ENCODE results near the gene GREM1.

Gene GREM1

DNA sequence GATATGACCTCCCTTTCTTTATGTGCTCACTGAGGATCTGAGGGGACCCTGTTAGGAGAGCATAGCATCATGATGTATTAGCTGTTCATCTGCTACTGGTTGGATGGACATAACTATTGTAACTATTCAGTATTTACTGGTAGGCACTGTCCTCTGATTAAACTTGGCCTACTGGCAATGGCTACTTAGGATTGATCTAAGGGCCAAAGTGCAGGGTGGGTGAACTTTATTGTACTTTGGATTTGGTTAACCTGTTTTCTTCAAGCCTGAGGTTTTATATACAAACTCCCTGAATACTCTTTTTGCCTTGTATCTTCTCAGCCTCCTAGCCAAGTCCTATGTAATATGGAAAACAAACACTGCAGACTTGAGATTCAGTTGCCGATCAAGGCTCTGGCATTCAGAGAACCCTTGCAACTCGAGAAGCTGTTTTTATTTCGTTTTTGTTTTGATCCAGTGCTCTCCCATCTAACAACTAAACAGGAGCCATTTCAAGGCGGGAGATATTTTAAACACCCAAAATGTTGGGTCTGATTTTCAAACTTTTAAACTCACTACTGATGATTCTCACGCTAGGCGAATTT is 14.9 kb downstream of the GREM1 start:
- DNase-seq, result no peak

- DNase-seq, result no peak
Observed at GRCh38 chr15:32733281-32733680, 15.5 kb downstream of the GREM1 start.

DNA sequence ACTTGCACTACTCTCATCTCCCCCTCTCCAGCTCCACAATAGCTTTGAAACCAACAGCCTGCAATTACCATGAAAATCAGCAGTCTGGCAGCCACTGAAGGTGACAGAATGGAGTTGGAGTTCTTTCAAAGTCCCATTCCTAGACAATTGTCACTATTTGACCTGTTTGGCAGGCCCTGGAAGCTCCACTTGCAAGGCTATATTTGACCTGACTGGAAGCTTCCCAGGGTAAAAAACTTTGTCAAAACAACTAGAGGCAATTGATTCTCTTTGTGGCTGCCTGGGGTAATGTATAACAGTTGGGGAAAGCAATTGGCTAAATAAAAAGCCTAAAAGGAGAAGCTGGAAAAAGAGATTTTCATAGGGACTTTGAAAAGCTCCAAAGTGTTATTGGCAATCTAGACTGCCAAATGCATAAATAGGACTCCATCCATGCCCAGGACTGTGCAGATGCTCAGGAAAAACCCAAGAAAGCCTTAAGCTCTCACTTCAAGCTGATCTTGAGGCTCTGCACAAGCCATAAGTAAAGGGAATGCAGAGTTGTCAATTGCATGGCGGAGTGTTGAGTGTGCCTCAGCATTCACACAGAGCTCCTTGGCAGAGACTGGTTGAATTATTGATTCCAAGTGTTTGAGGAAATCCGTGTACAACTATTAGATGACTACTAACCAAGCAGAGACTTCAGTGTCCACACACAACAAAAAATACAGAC is 18.3 kb downstream of the GREM1 start:
- DNase-seq, result no peak

- no peak for DNase-seq
Observed at GRCh38 chr15:32736701-32737061, 18.9 kb downstream of the GREM1 start.

- no peak for DNase-seq
Observed at GRCh38 chr15:32737304-32737703, 19.5 kb downstream of the GREM1 start.

- no peak for DNase-seq
Observed at GRCh38 chr15:32738666-32739065, 20.9 kb downstream of the GREM1 start.

DNA sequence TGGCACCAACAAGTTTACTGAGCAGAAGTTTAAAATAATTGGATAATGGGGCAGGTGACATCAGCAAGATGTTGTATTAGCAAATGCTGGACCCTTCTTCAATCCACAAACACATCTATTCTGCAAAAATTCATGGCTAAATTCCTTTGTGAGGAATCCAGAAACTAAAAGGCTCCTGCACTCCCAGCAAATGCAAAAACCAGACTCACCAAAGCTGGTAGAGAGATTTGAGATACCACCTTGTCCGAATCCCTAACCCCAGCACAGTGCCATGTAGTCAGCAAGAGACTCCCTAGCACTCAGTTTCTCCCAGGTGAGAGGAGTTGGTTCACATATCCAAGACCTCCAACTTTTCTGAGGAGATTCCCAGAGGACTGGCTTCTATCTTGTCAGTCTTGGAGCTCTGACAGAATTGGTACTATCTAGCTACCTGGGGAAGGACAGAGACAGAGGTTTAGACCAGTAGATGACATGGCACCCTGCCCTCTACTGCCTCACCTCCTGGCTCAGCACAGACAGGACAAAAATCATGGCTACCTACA is 21.8 kb downstream of the GREM1 start:
- no peak for DNase-seq

DNA sequence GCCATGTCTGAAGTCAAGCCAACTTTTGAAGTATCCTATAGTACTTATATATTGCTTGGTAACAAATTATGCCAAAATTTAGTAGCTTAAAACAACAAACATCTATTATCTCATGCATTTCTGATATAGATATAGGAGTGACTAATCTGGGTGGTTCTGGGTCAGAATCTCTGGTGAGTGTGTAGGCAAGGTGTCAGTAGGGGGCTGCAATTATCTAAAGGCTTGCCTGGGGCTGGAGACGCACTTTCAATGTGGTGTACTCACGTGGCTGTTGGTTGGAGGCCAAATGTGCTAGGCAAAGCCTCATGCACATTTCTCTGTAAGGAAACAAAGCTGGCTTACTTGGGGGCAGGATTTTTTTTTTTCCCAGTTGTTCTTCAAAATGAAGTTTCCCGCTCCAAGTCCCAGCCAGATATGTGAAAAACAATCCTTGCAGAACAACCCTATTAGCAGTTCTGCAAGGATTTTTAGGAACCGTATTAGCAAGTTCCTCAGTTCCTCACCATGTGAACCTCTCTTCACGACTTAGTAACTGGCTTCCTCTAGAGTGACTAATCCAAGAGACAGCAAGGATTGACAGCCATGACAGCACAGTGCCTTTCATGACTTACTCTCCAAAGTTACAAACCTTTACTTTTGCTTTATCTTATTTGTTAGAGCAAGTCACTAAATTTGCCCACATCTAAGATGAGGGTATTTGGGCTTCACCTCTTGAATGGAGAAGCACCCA is 25.8 kb downstream of the GREM1 start:
- DNase-seq, result no peak

DNA sequence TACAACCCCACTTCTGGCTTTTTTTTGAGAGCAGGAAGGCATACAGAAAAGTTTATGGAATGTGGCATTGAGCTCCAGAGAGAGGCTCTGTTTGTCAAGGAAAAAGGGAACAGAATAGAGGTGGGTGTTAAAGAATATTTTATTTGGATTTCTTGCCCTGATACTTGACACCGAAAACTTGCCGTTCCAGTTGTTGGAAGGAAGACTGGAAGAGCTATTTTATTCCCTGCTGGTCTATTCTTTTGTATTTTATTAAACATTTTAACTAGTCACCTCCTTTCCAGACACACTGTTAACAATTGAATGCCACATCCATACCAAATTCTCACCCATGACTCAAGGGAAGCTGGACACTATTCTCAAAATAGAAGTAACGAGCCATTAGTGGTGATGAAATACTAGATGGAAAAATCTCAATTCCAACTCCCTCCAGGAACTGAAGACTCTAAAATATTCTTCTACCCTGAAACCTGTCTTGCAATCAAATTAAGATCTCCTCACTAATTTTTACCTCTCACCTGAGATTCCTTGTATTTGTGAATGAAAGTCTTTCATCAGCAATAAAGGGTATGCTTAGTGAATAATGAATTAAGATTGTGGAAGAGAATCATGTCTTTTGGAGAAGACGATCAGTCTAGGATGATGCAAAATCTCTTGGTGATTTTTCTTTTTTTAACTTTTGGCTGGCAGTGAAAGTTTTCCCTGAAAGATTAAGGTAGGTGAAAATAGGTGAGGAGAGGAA is 28.5 kb downstream of the GREM1 start:
- DNase-seq, result no peak

- no peak for DNase-seq
Observed at GRCh38 chr15:32747921-32748342, 30.1 kb downstream of the GREM1 start.

DNA sequence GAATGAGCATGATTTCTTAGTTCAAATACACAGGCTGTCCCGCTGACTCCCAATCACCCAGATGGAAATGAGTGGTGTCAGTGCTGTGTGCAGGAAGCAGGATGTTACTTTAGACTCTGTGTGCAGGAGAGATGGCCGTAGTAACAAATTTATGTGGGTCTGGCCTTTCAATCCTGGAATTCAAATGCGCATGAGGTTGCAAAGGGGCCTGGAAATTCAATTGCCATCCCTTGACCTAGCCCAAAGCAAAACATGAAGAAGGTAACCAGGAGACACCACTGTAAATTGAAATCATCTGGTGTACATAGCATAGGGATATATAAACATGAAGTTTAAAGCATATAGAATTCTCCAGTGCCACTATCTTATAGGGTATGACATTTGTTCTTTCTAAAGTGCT is 33.2 kb downstream of the GREM1 start:
- no peak for DNase-seq

DNA sequence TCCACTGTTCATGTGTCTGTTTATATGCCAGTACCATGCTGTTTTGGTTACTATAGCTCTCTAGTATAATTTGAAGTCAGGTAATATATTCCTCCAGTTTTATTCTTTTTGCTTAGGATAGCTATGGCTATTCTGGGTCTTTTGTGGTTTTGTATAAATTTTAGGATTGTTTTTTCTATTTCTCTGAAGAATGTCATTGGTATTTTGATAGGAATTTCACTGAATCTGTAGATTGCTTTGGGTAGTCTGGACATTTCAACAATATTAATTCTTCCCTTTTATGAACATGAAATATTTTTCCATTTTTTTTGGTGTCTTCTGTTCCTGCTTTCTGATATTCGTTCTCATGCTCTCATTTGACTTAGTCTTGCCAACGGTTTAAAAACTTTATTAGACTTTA is 39.6 kb downstream of the GREM1 start:
- no peak for DNase-seq

- DNase-seq, result no peak
Observed at GRCh38 chr15:32763295-32763694, 45.5 kb downstream of the GREM1 start.

GRCh38 chr15:32765236-32765635 is 47.4 kb downstream of the GREM1 start:
- no peak for DNase-seq

- no peak for DNase-seq
Observed at GRCh38 chr15:32766101-32766500, 48.3 kb downstream of the GREM1 start.

- no peak for DNase-seq
Observed at GRCh38 chr15:32767236-32767635, 49.4 kb downstream of the GREM1 start.

GRCh38 chr15:32774022-32774421 is 56.2 kb downstream of the GREM1 start:
- DNase-seq, result no peak

GRCh38 chr15:32775103-32775502 is 57.3 kb downstream of the GREM1 start:
- no peak for DNase-seq

- no peak for DNase-seq
Observed at GRCh38 chr15:32778391-32779176, 60.8 kb downstream of the GREM1 start.

- no peak for DNase-seq
Observed at GRCh38 chr15:32781781-32782180, 64.0 kb downstream of the GREM1 start.

DNA sequence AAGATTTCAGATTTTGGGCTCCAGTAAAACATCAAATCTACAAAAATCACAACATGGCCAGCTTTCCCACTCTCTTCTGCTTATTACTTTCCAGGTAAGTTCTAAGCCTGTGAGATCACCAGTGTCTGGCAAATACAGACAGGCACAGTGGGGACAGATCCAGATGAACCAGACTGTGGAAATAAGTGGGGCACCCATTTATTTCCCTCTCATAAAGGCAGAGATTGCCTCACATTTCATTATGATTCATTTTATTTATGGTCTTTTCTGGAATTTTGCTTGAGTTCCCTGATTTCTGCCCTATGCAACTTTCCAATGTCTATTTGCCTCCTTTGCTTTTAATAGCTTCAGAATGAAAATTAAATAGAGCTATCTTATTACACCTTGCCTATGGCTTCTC is 66.8 kb downstream of the GREM1 start:
- no peak for DNase-seq

DNA sequence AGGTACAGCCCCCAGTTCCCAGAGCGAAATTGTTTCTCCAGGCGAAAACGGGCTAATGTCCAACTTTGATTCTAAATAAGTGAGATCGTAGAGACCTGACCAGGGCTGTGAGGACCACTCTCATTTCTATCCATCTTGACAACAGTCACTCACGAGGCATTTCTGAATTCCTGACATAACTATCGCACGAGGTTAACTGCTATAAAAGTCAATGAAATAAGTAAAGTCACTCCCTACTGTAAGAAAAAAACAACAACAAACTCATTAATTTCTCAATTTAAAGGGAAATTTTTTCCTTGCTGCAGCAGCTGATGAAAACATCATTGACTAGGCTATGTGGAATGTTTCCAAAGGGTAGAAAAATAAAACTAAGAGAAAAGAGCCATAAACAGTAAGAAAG is 69.1 kb downstream of the GREM1 start:
- DNase-seq, result no peak

GRCh38 chr15:32787949-32788348 is 70.1 kb downstream of the GREM1 start:
- DNase-seq, result no peak

All from activated CD4-positive, alpha-beta T cell treated with anti-CD3 and anti-CD28 coated beads, Interleukin-2, amount 50 U/mL, for 48 hours (primary cell).